Endothelial cell of hepatic sinusoid (primary cell): Measurements from ENCODE around the gene NPTXR.
"Not testable (repeated sequence)": the region's sequence is repeated elsewhere in the genome, so short reads cannot be mapped to it uniquely, and the experiment has no call there.

ENCODE experiments used
- in situ Hi-C: cut with HindIII; loops from 2 replicates; pipeline ENCODE4 v1.10.0; 2017; ENCODE audit warnings: low sequenced_read_pairs

NPTXR gene

DNA sequence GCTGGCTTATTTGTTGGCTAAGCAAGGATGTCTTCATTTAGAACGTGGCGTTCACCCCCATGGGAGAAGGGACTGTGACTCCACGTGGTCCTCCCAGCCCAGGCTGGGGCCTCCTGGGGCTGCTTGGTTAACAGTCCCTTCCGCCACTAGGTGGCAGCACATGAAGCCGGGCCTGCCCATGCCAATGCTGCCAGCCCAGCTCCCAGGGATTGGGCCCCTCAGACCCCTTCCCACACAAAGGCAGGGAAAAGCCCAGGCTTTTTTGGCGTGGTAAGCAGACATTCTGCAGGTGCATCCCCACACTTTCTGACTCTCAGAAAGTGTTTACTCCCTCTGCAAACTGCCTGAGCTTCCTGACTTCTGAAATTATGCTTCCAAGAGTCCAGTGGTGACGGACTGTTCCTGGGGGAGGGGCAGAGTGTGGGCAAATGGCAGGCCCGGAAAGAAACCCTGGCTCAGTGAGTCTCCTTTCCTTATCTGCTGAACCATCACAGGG lies 25.1 kb upstream of the NPTXR start:
- in situ Hi-C loops, result no loop called here

DNA sequence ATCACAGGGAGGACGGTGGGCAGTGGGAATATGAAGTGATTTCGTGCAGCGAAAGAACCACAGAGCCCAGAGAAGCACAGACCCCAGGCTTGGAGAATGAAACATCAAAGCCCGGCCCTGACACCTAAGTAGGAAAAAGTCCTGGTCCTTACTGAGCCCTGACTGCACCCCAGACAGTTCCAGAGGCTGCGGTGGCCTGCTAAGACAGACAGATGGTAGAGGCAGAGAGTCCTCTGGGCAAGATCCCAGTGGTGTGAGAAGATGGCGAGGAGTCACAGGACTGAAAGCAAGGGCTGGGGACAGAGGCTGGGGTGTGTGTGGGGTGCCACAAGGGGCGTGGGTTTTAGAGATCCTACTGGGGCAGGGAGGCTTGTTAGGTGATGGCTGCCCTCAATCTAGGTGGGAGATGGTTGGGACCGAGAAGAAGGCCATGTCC lies 24.5 kb upstream of the NPTXR start:
- in situ Hi-C loops, result no loop called here

- in situ Hi-C loops, result no loop called here
Observed at GRCh38 chr22:38867471-38868285, 23.9 kb upstream of the NPTXR start.

GRCh38 chr22:38867124-38867455 lies 23.3 kb upstream of the NPTXR start:
- in situ Hi-C loops, result no loop called here

- in situ Hi-C loops, result no loop called here
Observed at GRCh38 chr22:38866399-38867123, 22.7 kb upstream of the NPTXR start.

GRCh38 chr22:38866024-38866398 lies 22.2 kb upstream of the NPTXR start:
- in situ Hi-C loops, result no loop called here

GRCh38 chr22:38865201-38866023 lies 21.6 kb upstream of the NPTXR start:
- in situ Hi-C loops, result no loop called here

- in situ Hi-C loops, result no loop called here
Observed at GRCh38 chr22:38864361-38865191, 20.7 kb upstream of the NPTXR start.

- in situ Hi-C loops, result no loop called here
Observed at GRCh38 chr22:38863531-38864131, 19.8 kb upstream of the NPTXR start.

- in situ Hi-C loops, result no loop called here
Observed at GRCh38 chr22:38862375-38863329, 18.8 kb upstream of the NPTXR start.

- in situ Hi-C loops, result no loop called here
Observed at GRCh38 chr22:38861927-38862326, 18.1 kb upstream of the NPTXR start.

- in situ Hi-C loops, result no loop called here
Observed at GRCh38 chr22:38861170-38861876, 17.5 kb upstream of the NPTXR start.

DNA sequence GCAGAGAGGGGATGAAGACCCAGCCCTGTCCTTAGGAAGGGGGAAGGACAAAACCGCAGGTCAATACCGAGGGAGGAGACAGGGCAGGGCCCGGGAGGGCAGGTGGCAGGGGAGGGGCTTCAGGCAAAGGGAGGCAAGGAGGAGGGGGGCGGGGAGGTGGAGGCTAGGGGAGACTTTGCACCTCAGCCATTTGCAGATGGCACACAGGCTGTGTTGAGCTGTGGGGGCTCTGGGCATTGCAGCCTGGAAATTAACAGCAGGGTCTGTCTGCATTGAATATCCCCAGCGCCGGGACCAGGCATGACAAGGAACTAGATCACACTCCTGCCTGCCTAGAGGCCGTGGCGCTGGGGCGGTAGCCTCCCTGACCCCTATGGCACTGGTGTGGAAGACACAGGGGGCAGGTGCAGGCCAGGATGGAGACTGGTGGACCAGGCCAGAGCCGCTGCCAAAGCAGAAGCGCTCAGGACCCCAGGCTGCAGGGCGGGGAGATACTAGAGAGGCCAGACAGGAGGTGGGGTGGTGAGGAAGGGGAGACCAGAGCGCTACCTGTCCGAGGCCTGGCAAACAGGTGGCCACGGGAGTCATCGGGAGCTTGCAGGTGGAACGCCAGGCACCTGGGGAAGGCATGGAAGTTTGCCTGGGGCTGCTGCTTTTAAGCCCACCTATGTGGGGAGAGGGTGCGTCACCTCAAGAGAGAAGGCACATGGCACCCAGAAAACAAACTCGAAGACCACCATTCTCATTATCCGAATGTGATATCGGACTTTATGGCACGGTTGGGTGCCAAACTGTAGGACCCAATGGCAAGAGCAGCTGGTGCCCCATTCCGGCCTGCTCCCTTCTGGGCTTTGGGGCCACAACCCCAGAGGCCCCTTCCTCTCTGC lies 16.7 kb upstream of the NPTXR start:
- in situ Hi-C loops, result no loop called here

DNA sequence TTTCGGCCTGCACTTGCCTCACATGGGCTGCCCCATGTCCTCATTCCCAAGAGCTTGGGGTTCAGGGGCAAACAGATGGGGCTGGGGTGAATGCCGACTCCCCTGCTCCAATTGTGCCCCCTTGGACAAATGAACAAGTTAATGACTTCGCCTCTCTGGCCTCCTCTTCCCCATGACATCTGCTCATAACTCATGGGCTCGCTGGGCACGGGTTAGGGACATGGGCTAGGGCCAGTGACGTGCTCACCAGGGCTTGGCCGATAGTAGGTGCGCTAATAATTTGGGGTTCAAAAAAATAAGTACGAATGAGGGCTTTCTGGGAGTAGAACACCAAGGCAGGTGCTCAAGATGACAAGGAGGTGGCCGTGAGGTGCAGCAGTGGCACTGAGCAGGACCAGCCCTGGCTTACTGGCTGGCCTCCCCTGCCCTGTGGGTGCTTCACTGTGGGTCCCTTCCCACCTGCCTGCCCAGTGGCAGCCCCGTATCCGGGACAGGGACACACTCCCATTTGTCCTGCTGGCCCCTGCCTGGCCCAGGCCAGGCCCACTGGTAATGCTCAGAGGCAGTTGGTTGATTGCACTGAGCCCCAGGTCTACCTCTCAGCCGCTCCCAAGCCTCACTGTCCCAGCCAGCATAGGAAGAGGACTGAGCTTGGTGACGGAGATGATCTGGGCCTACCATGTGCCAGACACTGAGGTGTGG lies 15.9 kb upstream of the NPTXR start:
- in situ Hi-C loops, result no loop called here

GRCh38 chr22:38858492-38858891 lies 14.7 kb upstream of the NPTXR start:
- in situ Hi-C loops, result no loop called here

- in situ Hi-C loops, result not testable (repeated sequence)
Observed at GRCh38 chr22:38854476-38854875, 10.6 kb upstream of the NPTXR start.

DNA sequence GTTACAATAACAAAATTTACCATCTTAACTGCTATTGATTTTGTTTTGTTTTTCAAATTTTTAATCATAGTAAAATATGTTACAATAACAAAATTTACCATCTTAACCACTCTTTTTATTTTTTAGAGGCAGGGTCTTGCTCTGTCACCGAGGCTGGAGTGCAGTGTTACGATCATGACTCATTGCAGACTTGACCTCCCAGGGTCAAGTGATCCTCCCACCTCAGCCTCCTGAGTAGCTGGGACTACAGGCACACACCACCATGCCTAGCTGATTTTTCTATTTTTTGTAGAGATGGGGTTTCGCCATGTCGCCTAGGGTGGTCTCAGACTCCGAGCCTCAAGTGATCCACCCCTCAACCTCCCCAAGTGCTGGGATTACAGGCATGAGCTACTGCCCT lies 10.1 kb upstream of the NPTXR start:
- in situ Hi-C loops, result not testable (repeated sequence)
